AG04450 (cell line): Measurements from ENCODE around the gene SIRT3. TPM values are rescaled to one million over a fixed set of nuclear protein-coding genes. Genes with fewer than 3 reads are reported as not detected.
A peak's percentile ranks its signal among the peaks of the same experiment; 100 is the strongest.

Experiments used
- CTCF ChIA-PET: fragments of 300-600, 350-600 bp; formaldehyde crosslinking; extraction: SDS; loops from one replicate; lab custom pipeline; 2022; ENCODE audit warnings: antibody characterized with exemption, inconsistent platforms; lab: Charles Lee
- POLR2A ChIA-PET: fragments of 350-600 bp; formaldehyde crosslinking; extraction: SDS; loops from one replicate; lab custom pipeline; 2021; ENCODE audit warnings: antibody characterized with exemption, inconsistent platforms; lab: Yijun Ruan, JAX
- DNase-seq: peaks from one replicate; pipeline ENCODE4 v3.0.0-alpha.2; 2011; ENCODE audit warnings: low read depth, low spot score
- H3K27ac ChIP-seq: one replicate; pipeline ENCODE4 v1.5.1; 2012; ENCODE audit warnings: low read depth, low read length, control low read depth
- H3K27me3 ChIP-seq: one replicate; pipeline ENCODE4 v1.6.0; 2012; ENCODE audit warnings: low read length; ENCODE audit not compliant: control insufficient read depth, insufficient read depth
- H3K4me3 ChIP-seq: 2 replicates; pipeline ENCODE4 v1.5.1; 2011; ENCODE audit warnings: mild to moderate bottlenecking, low read depth, low read length, control low read depth
- H3K9me3 ChIP-seq: 2 replicates; pipeline ENCODE4 v1.5.1; 2012; ENCODE audit warnings: low read length; ENCODE audit not compliant: control insufficient read depth, insufficient read depth
- CTCF ChIP-seq: IDR thresholded peaks from 2 replicates; pipeline ENCODE4 v1.5.1; 2011; ENCODE audit warnings: low read depth, low read length, control low read depth, inconsistent platforms
- polyA plus RNA-seq: library from polyadenylated mRNA; depleted of rRNA; stranded (reverse); fragments of >200 nt; gene quantifications from 2 replicates; pipeline ENCODE4 v1.2.3, GENCODE V29; 2011

Gene SIRT3
- polyA plus RNA-seq, 1 experiment, result 15.8 TPM

GRCh38 chr11:209275-210121 is 26.6 kb downstream of the SIRT3 start:
- no peak for DNase-seq
- ChIA-PET POLR2A (interaction anchor here (1.3 kb wide), 1 partner anchor 27 kb away, joined by 3 read pairs; the partner anchor contains the start of gene SIRT3), CTCF (interaction anchor here (0.6 kb wide), 1 partner anchor 70 kb away, joined by 3 read pairs; no protein-coding TSS in a partner anchor)
- no peaks in the 10 kb centered on the region; the same call in 1 of the 2 replicates for H3K9me3 ChIP-seq
- TF ChIP-seq CTCF, result no peak
- peak overlapping the region; percentile 98 for H3K4me3 ChIP-seq
- no peaks in the 10 kb centered on the region for H3K27me3 ChIP-seq
- H3K27ac ChIP-seq, result peak overlapping the region; percentile 81

GRCh38 chr11:208917-209260 is 27.3 kb downstream of the SIRT3 start:
- no peak for TF ChIP-seq CTCF
- Histone ChIP-seq H3K27me3 (no peaks in the 10 kb centered on the region), H3K4me3 (peak overlapping the region; percentile 98), H3K9me3 (no peaks in the 10 kb centered on the region; the same call in 1 of the 2 replicates), H3K27ac (peak overlapping the region; percentile 81)
- no peak for DNase-seq
- ChIA-PET CTCF (no interaction called here), POLR2A (interaction anchor here (0.9 to 1.3 kb wide), 2 partner anchors 27 to 99 kb away, joined by 3 to 4 read pairs; partner anchors contain the start of genes IFITM2 and SIRT3)

GRCh38 chr11:208181-208916 is 27.8 kb downstream of the SIRT3 start:
- Histone ChIP-seq H3K4me3 (peak overlapping the region; percentile 98), H3K27ac (peak overlapping the region; percentile 99), H3K27me3 (no peaks in the 10 kb centered on the region), H3K9me3 (no peaks in the 10 kb centered on the region; the same call in 1 of the 2 replicates)
- no peak for TF ChIP-seq CTCF
- POLR2A ChIA-PET, result interaction anchor here (0.9 to 1.3 kb wide), 2 partner anchors 28 to 99 kb away, joined by 3 to 4 read pairs; partner anchors contain the start of genes IFITM2 and SIRT3
- CTCF ChIA-PET, result no interaction called here
- no peak for DNase-seq

GRCh38 chr11:207863-208180 is 28.3 kb downstream of the SIRT3 start:
- DNase-seq, result no peak
- POLR2A ChIA-PET, result interaction anchor here (0.6 to 2.0 kb wide), 10 partner anchors 9 to 328 kb away, joined by 3 to 10 read pairs (median 4); partner anchors contain the start of genes HRAS, IFITM2, PSMD13 and PTDSS2
- CTCF ChIA-PET, result interaction anchor here (1.0 kb wide), 1 partner anchor 242 kb away, joined by 3 read pairs; no protein-coding TSS in a partner anchor

More at GRCh38 chr11:207863-208180, 28.3 kb downstream of the SIRT3 start:
- Histone ChIP-seq H3K9me3 (no peaks in the 10 kb centered on the region; the same call in 1 of the 2 replicates), H3K4me3 (peak overlapping the region; percentile 98), H3K27me3 (no peaks in the 10 kb centered on the region), H3K27ac (peak overlapping the region; percentile 99)
- no peak for TF ChIP-seq CTCF
